Cardiac fibroblast (primary cell): ENCODE measurements around the gene CD79B.

ENCODE experiments used
- DNase-seq, 2 donors: peaks; one replicate each; pipeline versions ENCODE4 v3.0.0 to v3.0.0-alpha.2; 2010; ENCODE audit warnings: low read depth in 2 of 2
- H3K4me3 ChIP-seq, 2 donors: replicated peaks in 1 of 2; 1 replicate in 1 of 2; 2 replicates in 1 of 2; pipeline ENCODE4 v1.5.1; 2011; ENCODE audit warnings: low read depth in 2 of 2, low read length in 2 of 2, mild to moderate bottlenecking in 2 of 2, moderate library complexity in 1 of 2
- CTCF ChIP-seq: IDR thresholded peaks from one replicate; pipeline ENCODE4 v1.5.1; 2011; ENCODE audit warnings: low read depth, mild to moderate bottlenecking, low read length, inconsistent platforms

Gene CD79B

GRCh38 chr17:63954402-63955063 is 22.4 kb upstream of the CD79B start:
- H3K4me3 ChIP-seq, result no peak overlapping the region
- DNase-seq, result no peak

GRCh38 chr17:63950940-63951907 is 19.1 kb upstream of the CD79B start:
- no peak for TF ChIP-seq CTCF
- DNase-seq, result no peak
- no peak overlapping the region for H3K4me3 ChIP-seq

More at GRCh38 chr17:63954402-63955063, 22.4 kb upstream of the CD79B start:
- no peak for TF ChIP-seq CTCF

- no peak overlapping the region for H3K4me3 ChIP-seq
- no peak for DNase-seq
- TF ChIP-seq CTCF, result no peak
Measured at GRCh38 chr17:63949576-63950250, 17.6 kb upstream of the CD79B start.

DNA sequence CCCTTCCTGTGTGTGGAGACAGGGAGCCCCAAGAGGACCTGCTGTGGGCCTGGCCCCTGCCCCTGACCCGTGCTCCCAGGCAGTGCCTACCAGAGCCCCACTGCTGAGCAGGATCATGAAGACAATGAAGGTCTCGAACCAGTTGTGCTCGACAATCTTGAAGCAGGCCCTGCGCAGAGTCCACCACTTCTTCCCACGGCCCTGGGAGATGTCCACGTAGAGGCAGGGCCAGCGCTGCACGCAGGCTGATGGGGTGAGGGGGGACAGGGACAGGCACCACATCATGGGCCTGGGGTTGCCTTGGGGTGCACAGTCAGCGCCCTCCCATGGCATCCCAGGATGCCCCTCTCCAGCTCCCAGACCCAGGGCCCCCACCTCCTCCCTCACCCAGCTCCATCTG is 16.4 kb upstream of the CD79B start:
- no peak for DNase-seq
- TF ChIP-seq CTCF, result no peak
- H3K4me3 ChIP-seq, result no peak overlapping the region

GRCh38 chr17:63947711-63948330 is 15.7 kb upstream of the CD79B start:
- TF ChIP-seq CTCF, result no peak
- H3K4me3 ChIP-seq, result no peak overlapping the region
- no peak for DNase-seq
